Forelimb muscle (tissue), 1 donor: ENCODE measurements around the gene EYS. TPM values are rescaled to one million over a fixed set of nuclear protein-coding genes. Genes with fewer than 3 reads are reported as not detected.
"Not testable (repeated sequence)": the region's sequence is repeated elsewhere in the genome, so short reads cannot be mapped to it uniquely, and the experiment has no call there.

Experiments
- DNase-seq: peaks from one replicate; pipeline ENCODE4 v3.0.0-alpha.2; 2013; ENCODE audit warnings: low read depth
- polyA plus RNA-seq: library from polyadenylated mRNA; unstranded; fragments of 120-200 nt; gene quantifications from one replicate; pipeline ENCODE4 v1.2.1, GENCODE V29; 2013; ENCODE audit not compliant: insufficient read length

The EYS gene
- polyA plus RNA-seq, 1 donor: 0.47 TPM

DNA sequence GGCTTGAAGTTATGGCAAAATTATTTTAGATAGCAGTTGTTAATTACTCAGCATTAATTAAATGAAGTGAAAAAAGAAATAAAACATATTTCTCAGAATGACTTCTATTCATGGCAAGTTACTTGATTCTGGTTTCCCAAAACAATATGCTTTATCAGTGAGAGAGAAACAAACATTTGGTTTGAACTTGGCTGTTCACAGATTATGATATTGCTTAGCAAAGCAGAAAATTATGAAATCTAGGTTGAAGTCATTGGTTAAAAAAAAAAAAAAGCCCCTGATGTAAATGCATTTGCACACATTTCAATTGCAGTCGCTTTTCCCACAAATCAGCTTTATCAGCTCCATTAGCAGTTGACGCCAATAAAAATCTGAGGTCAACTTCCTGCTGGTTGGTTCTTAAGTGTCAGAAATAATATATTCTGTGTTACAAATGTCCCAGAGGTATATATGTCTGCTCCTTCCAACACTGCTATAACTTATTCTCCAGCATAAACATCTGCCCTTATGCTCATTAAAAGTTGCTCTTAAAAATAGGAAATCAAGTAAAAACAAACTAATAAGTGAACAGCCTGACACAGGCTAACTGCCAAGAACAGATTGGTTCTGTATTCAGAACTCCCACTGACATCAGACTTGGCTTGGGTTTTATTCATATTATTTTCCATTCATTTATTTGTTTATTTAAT lies 1796.0 kb downstream of the EYS start:
- DNase-seq: peak; percentile 86

DNA sequence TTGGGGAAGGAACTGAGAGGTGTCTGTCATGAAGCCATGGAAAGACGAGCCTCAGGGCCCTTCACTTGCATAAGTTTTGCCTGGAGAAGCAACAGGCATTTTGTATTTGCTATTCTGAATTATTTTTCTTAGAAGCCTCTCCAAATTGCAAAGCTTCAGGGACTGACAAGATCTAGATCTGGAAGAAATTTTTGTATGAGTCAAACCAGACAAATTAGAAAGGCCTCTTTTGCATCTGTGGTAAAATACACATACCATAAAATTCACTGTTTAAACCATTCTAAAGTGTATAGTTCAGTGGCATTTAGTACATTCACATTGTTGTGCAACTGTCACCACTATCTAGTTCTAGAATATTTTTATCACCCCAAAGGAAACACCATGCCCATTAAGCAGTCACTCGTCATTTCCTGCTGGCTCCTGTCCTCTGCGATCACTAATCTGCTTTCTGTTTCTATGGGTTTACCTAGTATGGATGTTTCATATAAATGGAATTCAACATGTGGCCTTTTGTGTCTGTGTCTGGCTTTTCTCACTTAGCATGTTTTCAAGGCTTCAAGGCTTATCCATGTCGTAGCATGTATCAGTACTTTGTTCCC lies 1802.3 kb downstream of the EYS start:
- no peak for DNase-seq

GRCh38 chr6:63899550-63899949 lies 1807.5 kb downstream of the EYS start:
- no peak for DNase-seq

DNA sequence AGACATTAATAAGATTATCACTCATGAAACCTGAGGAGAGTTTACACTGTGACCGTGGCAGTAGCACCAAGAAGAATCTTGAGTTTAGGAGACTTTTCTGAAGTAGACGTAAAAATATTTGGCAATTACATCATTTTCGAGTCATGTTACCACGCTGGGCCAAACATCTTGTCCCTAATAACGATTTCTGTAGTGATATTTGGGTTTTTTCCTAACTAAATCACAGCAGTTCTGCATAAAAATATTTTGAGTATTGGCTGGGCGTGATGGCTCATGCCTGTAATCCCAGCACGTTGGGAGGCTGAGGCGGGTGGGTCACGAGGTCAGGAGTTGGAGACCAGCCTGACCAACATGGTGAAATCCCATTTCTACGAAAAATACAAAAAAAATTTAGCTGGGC lies 1809.1 kb downstream of the EYS start:
- no peak for DNase-seq

DNA sequence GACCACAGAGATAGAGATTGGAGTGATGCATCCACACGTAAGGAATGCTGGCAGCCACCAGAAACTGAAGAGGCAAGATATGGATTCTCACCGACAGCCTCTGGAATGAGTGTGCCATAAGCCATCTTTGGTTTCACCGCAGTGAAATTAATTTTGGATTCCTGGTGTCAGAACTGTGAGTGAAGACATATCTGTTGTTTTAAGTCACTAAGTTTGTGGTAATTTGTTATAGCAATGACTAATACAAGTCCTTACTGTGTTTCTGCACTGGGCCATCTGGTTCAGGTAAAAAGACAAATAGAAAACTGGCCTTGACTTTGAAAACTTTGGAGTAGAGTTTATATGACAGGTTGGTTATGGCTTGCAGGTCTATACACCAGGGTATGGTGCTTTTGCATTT lies 1809.6 kb downstream of the EYS start:
- DNase-seq: no peak

DNA sequence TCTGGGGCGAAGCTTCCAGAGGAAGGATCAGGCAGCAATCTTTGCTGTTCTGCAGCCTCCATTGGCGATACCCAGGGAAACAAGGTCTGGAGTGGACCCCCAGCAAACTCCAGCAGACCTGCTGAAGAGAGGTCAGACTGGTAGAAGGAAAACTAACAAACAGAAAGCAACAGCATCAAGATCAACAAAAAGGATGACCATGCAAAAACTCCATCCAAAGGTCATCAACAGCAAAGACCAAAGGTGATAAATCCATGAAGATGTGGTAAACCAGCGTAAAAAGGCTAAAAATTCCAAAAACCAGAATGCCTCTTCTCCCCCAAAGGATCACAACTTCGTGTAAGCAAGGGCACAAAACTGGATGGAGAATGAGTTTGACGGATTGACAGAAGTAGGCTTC lies 1818.6 kb downstream of the EYS start:
- no peak for DNase-seq

DNA sequence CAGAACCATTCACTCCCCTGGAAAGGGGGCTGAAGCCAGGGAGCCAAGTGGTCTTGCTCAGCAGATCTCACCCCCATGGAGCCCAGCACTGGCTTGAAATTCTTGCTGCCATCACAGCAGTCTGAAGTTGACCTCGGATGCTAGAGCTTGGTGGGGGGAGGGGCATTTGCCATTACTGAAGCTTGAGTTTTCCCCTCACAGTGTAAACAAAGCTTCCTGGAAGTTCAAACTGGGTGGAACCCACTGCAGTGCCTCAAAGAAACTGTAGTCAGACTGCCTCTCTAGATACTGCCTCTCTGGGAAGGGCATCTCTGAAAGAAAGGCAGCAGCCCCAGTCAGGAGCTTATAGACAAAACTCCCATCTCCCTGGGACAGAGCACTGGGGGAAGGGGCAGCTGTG lies 1819.2 kb downstream of the EYS start:
- DNase-seq: not testable (repeated sequence)

- DNase-seq: no peak
These were observed 1819.8 kb downstream of the EYS start for GRCh38 chr6:63887002-63887751.

DNA sequence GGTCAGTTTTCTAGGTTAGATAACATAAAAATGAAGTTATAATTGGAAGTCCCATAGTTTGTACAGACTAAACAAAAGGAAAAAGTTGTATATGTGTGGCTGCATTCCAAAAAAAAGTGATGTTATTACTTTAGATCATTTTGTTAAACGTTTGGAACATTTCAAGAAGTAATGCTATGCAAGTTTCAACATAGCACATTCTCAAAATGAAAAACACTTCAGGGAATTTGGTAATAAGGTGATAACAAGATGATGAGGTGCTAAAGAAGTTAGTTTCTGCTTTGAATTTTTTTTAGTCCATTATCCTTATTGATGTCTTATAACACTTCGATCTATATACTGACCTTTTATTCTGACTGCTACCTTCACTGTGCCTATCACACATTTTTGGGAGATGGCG lies 1820.7 kb downstream of the EYS start:
- DNase-seq: no peak

- DNase-seq: no peak
These were observed 1823.4 kb downstream of the EYS start for GRCh38 chr6:63883597-63883996.

DNA sequence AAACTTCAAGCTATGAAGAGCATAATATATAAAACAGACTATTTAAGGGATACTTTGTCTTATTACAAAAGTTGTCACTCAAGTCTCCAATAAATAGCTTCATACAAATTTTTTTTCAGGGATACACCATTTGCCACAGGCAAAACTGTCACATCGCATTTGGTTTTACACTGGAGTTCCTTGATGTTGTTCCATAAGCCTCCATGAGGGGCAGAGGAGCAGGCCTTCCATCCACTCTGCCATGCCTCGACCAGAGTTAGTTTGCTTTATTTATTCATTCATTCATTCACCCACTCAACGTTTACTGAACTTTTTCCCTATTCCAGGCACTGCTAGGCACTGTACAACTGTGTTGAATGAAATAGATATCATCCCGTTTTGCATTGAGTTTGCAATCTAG lies 1824.8 kb downstream of the EYS start:
- DNase-seq: no peak

GRCh38 chr6:63881791-63882190 lies 1825.2 kb downstream of the EYS start:
- DNase-seq: no peak

GRCh38 chr6:63872233-63872632 lies 1834.8 kb downstream of the EYS start:
- no peak for DNase-seq

DNA sequence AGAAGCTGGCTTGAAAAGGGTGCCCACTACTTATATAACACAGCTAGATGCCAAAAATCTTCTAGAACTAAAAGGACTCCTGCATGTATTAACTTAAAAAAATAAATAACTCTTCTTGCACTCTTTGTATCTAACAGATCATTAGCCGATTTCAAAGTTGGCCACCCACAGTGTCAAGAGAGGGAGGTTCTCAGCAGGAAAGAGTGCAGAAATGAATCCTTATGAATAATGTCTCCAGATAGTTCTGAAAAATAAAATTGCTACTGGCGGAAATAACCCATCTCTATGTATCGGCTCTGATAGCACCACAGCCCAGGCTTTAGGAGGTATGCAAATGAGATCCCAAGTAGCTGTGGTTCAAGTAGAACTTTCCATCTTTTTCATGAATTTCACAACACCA lies 1838.7 kb downstream of the EYS start:
- no peak for DNase-seq

DNA sequence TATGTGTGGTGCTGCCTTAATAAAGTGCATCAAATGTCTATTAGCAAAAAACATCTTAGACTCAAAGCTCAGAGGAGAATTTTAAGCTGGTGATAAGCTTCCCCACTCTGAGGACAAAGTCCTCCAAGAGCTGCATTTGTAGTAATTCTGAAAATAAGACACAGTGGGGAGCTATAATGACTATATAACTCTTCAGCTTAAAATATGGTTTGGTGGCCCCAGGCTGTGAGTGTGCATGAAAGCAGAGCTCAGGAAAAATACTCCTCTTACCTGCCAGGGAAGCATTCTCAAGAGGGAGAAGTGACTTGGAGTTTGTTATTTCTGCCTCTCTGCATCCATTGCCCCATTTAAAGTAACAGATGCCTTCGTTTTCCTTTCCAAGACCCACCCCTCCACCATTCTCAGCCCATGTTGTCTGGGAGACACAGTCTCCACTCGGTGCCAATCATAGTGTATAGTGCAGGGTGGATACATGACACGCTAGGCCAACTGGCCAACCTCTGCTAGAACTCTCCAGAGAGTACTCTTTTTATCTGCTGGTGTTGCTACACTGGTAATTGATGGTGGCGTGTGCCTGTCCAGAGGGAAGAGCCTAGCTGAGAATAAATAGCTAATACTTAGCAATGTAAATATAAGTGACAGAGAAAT lies 1842.2 kb downstream of the EYS start:
- DNase-seq: no peak

- no peak for DNase-seq
These were observed 1843.0 kb downstream of the EYS start for GRCh38 chr6:63864061-63864460.

GRCh38 chr6:63862486-63863198 lies 1844.4 kb downstream of the EYS start:
- DNase-seq: no peak

DNA sequence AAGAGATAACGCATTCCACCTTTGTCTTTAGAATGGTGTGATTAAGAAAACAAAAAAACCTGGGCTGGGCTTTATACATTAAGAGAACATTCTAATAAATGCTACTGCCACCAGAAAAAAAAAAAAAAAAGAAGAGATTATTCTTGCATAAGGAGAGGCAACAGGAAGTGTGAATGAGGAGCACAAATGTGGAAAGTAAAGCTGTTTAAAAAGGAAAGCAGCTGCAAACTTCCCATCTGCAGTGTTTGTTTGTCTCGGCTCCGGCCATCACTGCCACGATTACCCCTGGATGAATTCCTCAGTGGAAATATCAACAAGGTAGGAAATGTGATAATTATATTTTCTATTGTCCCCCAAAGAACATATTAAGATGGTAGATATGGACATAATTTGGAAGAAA lies 1847.5 kb downstream of the EYS start:
- DNase-seq: no peak

DNA sequence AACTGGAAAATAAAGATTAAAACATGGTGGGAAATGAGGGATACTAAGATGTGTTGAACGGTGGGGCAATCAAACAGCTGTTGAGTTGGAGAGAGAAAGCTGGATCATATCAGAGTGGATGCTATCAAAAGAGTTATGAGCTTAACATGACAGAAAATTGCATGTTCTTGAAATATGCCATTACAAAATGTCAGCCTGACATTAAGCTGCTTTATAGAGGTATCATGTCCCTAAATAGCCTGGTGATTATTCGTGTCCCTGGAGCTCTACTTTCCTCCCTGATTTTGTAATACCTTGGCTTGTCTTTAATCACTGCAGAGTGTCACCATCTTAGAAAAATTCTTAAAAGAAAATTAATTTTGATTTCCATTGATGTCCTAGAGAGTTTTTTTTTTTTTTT lies 1848.3 kb downstream of the EYS start:
- DNase-seq: no peak

DNA sequence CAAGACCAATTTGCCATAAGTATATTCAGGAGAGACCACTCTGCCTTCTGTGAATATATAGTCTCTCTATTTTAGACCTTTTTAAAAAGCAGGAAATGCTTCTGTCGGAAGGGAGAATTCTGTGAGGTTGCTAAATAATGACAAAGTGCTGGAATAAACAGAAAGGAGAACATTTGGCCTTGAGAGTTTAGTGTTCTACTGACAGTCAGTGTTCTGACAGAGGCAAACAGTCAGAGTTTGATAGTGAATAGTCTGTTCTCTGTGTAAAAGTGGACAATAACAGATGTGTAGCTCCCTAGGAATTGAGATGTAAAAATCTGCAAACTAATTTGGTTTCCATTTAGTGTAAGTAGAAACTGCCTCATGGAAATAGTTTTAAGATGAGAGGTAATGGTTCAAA lies 1850.8 kb downstream of the EYS start:
- DNase-seq: no peak

GRCh38 chr6:63844287-63844686 lies 1862.7 kb downstream of the EYS start:
- no peak for DNase-seq

DNA sequence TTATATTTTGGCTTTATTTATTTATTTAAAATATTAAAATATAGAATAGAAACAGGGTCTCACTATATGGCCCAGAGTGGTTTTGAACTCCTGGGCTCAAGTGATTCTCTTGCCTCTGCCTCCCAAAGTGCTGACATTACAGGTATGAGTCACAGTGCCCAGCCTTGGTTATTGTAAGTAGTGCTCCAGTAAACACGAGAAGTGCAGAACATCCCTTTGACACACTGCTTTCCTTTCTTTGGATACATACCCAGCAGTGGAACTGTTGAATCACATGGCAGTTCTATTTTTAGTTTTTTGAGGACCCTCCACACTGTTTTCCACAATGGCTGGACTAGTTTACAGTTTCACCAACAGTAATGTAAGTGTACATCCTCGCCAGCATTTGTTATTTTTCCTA lies 1867.5 kb downstream of the EYS start:
- DNase-seq: no peak
